GM20000 (cell line): Measurements from ENCODE around the gene NTSR2.

Source experiments
- DNase-seq: peaks from one replicate; pipeline ENCODE4 v3.0.0; 2012; ENCODE audit warnings: low spot score
- TF ChIP-seq, protein P1 (sequence below): IDR thresholded peaks from 2 replicates; pipeline ENCODE4 v1.5.1; 2012; ENCODE audit warnings: mild to moderate bottlenecking, control low read depth; ENCODE audit errors: extremely low read depth, missing control alignments

The NTSR2 gene

DNA sequence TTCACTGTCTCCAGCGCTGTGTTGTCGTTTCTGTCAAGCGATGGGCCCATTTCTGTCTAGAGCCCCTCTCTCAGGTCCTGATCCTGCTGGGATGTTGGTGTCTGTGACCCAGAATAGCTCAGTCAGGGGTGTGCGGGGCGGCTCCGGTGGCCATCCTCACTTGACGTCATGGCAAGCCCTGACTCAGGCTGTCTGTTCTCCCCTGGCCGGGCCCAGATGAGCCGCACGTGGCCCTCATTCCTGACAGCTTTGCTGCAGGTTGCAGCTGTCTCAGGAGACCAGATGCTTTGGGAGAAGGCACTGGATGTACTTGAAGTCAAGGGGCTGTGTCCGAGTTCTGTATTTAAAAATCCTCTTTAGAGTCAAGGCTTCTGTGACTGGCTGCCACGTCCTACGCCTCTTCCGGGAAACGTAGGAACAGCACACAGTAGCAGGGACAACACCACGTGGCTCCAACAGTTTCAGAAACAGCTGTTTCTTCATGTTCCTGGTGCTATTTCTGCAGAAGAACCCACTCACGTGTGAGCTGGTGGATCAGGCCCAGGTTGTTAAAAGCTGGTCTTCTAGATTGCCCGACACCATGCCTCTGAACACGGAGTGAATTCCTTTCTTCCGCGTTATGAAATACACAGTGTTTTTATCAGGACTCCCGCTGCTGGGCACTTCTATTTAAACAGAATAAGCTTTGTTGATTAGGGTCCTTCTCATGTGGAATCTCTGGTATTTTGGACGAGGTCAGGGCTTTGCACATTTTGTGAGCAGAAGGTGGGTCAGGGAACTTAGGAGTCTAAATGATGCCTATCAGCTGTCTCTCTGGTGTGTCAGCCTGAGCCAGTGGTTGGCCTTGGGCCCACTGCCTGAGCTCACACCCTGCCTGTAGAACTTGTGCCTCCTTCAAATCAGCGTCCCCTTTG lies 28.3 kb upstream of the NTSR2 start:
- DNase-seq = no peak
- TF ChIP-seq, protein P1, sequence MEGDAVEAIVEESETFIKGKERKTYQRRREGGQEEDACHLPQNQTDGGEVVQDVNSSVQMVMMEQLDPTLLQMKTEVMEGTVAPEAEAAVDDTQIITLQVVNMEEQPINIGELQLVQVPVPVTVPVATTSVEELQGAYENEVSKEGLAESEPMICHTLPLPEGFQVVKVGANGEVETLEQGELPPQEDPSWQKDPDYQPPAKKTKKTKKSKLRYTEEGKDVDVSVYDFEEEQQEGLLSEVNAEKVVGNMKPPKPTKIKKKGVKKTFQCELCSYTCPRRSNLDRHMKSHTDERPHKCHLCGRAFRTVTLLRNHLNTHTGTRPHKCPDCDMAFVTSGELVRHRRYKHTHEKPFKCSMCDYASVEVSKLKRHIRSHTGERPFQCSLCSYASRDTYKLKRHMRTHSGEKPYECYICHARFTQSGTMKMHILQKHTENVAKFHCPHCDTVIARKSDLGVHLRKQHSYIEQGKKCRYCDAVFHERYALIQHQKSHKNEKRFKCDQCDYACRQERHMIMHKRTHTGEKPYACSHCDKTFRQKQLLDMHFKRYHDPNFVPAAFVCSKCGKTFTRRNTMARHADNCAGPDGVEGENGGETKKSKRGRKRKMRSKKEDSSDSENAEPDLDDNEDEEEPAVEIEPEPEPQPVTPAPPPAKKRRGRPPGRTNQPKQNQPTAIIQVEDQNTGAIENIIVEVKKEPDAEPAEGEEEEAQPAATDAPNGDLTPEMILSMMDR = no peak

DNA sequence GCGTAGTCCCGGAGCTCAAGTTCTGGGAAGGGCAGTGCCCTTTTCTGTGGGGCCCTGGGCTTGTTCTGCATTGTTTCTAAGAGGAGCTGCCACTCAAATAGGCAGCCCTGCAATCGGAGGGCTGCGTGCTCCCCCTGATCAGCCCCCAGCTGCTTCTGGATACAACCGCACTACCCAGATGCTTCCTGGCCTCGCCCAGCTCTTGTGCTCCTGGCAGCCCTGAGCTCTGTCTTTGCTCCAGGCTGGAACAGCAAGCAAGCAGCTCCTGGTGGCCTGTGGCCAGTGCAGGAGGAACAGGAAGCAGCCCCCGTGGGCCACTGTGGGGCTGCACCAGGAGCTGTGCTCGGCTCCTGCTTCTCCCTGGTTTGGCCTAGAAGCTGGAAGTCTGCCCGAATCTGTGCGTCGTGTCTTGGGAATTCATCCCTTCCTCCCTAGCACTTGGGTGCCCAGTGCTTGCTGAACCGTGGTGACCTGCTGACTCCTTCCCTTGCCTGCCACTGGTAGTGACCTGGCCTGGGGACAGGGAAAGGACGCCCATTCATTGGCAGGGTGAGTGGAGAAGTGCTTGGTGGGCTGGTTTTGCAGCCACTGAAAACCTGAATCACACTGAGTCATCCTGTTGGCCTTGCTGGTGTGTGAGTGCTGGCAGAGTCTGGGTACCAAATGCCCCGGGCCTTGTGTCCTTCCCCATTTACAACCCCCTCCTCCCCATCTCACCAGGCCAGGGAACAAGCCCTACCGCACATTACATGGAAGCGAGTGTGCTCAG lies 27.3 kb upstream of the NTSR2 start:
- DNase-seq = no peak

DNA sequence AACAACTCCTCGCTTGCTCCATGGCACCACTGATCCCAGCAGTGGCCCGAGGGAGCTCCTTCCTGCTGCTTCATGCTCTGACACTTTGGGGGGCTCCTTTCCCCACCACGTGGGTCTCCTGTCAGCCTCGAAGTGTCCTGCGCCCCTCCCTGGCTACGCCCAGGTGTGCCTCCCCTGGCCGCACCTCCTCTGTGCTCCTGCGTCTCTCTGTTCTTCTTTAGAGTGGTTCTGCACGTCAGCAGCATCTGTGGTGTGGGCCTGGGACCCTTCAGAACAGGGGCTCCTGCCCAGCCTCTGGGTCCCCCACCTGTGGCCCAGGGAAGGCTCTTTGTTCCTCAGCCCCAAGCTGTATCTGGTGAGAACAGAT lies 26.7 kb upstream of the NTSR2 start:
- TF ChIP-seq, protein P1 = no peak
- no peak for DNase-seq

More for the DNA sequence above, 27.3 kb upstream of the NTSR2 start:
- TF ChIP-seq, protein P1 = no peak

DNA sequence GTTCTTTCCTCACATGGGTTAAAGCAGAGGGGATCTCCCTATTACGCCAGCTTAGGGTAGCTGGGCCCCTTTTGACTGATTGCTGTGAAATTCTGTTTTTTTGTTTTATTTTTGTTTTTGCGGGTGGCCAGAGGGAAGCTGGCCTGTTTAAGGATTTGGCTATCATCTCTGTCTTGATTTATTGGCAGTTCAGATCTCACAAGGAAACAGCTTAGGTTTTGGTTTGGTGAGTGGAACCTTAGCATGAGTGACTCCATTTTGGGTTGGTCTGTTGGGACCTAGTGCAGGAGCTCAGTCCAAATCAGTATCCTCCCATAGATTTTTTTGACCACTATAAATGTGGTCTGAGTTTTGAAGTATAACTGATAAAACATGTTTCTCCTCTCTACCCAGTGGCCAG lies 25.6 kb upstream of the NTSR2 start:
- TF ChIP-seq, protein P1 = no peak
- DNase-seq = no peak

DNA sequence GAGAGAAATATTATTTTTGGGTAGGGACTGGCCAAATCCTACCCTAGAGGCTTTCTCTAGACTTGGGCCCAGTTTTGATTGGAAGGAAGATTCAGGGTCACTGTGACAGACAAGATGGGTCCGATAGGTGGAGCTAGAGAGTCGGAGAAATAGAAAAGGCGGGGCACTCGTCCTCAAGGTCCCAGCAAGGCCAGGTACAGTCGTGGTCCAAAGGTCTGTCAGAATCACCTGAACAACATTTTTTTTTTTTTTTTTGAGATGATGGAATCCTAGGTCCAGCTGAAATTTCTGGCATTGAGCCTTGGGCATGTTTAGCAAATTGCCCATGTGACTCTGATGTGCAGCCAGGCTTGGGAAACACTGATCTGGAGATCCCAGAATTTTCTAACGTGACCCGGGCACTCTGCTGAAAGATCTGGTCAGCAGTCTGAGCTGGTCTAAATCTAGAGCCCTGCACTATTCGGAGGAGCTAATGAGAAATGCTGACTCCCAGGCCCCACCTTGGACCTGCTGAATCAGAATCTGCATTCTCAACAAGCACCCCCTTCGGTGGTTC lies 23.0 kb upstream of the NTSR2 start:
- TF ChIP-seq, protein P1 = peak; percentile 62
- peak; percentile 79 for DNase-seq

DNA sequence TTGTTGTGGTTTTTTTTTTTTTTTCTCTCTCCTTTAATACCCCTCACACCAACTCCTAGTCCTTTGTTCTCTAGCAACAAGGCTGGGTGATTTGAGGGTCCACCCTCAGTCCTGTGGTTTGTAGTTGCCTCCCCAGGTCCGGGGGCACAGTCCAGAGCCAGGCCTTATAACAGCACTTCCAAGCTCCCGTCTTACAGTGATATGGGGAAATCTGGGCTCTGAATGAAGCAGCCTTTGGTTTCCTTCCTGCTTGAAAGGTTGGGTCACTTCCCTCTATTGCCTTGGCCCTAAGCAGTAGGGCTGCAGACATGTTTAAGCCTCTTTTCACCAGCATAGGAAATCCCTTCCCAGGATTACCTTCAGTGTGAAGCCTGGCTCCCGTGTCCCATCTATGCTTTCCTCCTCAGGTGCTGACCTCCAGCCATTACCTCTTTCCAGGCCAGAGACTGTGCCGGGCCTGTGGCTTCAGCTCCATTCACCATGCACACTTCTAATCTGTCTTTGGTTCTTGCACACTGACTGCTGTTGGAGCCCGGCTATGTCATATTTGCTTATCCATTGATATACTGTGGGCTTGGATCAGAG lies 21.2 kb upstream of the NTSR2 start:
- DNase-seq = no peak
- TF ChIP-seq, protein P1 = no peak
